ENCODE results near the gene ZMIZ1.

ZMIZ1 gene

GRCh38 chr10:79243181-79244067 is 174.7 kb downstream of the ZMIZ1 start:
- peak; percentile 68 for DNase-seq (ENCODE audit: low read depth, low spot score)
- H3K4me3 ChIP-seq (ENCODE audit: low read length): peak overlapping the region; percentile 73

DNA sequence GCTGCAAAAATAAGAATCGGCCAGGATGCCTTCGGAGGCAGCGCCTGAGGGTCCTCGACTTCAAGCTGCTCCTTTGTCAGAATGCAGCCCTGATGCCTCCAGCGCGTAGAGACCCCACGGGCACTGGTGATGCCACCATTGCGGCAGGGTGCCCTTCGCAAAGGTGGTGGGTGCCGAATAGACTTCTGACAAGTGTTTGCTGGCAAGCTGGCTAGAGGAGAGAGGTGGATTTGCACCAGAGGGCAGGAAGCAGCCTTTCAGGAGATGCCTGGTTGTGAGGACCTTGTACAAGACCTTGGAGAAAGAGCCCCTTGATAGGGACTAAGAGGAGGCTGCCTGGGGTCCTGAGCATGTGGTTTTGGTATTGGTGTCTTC is 175.3 kb downstream of the ZMIZ1 start:
- DNase-seq (ENCODE audit: low read depth, low spot score): peak; percentile 47
- peak overlapping the region; percentile 73 for H3K4me3 ChIP-seq (ENCODE audit: low read length)

DNA sequence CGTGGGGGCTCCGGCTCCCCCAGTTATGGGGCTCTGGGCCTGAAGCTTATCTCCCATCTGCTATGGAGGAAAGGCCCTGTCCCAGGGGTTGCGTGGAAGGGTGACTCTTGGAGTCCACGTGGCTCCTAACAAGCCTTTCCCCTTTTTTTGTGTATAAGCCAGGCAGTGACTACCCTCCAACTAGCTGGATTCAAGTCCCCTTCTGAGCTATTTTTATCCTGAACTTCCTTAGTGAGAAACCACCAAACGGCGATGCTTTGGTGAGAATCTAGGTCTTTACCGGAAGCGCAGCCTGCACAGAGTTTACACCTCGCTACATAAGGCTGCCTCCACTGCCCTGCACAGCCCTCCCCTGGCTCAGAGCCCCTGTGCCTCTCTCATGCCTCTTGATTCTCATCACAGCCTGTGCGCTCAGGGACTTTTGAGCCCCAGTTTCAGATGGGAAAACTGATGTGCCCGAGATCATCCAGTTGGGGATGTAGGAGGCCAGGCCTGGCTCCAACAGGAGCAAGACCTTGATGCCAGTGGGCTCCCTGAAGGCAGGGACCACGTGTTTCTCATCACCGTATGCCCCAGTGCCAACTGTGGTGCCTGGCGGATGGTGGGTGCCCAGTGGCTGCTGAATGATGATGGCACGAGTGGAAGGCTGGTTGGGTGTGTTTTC is 176.2 kb downstream of the ZMIZ1 start:
- DNase-seq (ENCODE audit: low read depth, low spot score): peak; percentile 82
- peak overlapping the region; percentile 73 for H3K4me3 ChIP-seq (ENCODE audit: low read length)

DNA sequence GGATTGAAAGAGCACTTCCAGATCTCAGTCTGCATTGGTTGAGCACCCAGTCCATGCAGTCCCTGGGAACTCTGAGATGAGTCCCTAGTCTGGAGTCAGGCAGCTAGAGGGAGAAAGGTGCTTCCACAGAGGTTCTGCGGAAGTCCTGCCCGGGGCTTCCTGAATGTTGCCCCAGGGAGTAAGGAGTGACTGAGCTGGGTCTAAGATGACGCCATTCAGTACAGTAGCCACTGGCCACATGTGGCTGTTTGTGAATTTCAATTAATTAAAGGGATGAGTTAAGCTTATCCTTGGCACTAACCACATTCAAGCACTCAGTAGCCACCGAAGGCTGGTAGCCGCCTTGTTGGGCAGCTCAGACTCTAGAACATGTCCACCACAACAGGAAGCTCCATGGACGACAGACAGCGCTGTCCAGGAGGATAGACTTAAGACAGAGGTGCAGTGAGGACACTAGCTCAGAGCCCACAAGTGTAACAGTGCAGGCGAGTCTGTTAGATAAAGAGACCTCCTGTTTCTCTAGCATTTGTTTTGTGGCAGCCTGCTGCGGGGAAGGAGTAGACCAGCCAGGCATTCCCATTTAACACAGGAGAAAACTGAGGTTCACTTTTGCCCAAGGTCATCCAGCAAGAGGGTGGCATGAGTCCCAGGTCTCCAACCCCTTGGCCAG is 176.9 kb downstream of the ZMIZ1 start:
- peak overlapping the region; percentile 73 for H3K4me3 ChIP-seq (ENCODE audit: low read length)
- no peak for DNase-seq (ENCODE audit: low read depth, low spot score)

DNA sequence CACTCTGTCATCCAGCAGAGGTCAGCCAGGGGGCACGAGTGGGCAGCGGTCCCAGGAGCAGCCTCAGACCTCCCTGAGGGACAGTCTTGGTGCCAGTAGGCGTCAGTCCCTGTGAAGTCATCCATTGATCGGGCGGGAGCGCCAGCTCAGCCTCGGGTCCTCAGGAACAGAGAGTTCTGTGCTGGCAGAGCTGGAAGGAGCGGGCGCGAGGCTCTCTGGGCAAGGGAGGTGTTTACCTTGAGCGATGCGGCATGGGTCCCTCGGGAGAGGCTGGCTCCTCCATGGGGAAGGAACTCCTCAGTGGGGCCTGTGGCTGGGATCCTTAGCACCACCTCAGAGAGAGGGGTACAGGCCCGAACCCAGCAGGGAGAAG is 177.4 kb downstream of the ZMIZ1 start:
- H3K4me3 ChIP-seq (ENCODE audit: low read length): no peak overlapping the region
- no peak for DNase-seq (ENCODE audit: low read depth, low spot score)

- H3K4me3 ChIP-seq (ENCODE audit: low read length): no peak overlapping the region
- no peak for DNase-seq (ENCODE audit: low read depth, low spot score)
Observed at GRCh38 chr10:79246606-79247275, 178.0 kb downstream of the ZMIZ1 start.

GRCh38 chr10:79247373-79248137 is 178.8 kb downstream of the ZMIZ1 start:
- no peak overlapping the region for H3K4me3 ChIP-seq (ENCODE audit: low read length)

GRCh38 chr10:79248341-79249185 is 179.8 kb downstream of the ZMIZ1 start:
- H3K4me3 ChIP-seq (ENCODE audit: low read length): no peak overlapping the region
- DNase-seq (ENCODE audit: low read depth, low spot score): no peak

More at GRCh38 chr10:79247373-79248137, 178.8 kb downstream of the ZMIZ1 start:
- no peak for DNase-seq (ENCODE audit: low read depth, low spot score)

GRCh38 chr10:79249186-79250121 is 180.7 kb downstream of the ZMIZ1 start:
- H3K4me3 ChIP-seq (ENCODE audit: low read length): no peak overlapping the region
- no peak for DNase-seq (ENCODE audit: low read depth, low spot score)

- H3K4me3 ChIP-seq (ENCODE audit: low read length): no peak overlapping the region
- no peak for DNase-seq (ENCODE audit: low read depth, low spot score)
Observed at GRCh38 chr10:79250259-79250658, 181.5 kb downstream of the ZMIZ1 start.

- H3K4me3 ChIP-seq (ENCODE audit: low read length): no peak overlapping the region
- no peak for DNase-seq (ENCODE audit: low read depth, low spot score)
Observed at GRCh38 chr10:79252450-79252849, 183.7 kb downstream of the ZMIZ1 start.

- no peak for DNase-seq (ENCODE audit: low read depth, low spot score)
Observed at GRCh38 chr10:79252971-79253370, 184.2 kb downstream of the ZMIZ1 start.

DNA sequence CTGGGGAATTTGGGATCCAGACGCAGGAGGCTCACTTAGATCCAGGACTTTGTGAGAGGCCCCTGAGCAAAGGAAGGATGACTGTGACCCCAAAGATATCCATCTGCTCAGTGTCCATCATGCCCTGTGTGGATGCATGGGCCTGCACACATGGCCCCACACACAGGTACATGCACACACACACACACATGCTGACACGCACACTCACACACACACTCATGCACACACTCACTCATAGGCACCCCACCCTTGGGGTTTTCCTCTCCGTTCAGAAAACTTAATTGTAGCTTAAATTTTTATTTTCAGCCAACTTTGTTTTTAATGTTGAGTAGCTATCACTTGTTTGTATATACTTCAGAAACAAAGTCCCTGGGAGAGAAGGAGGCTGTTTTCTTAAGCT is 184.9 kb downstream of the ZMIZ1 start:
- DNase-seq (ENCODE audit: low read depth, low spot score): no peak
- H3K4me3 ChIP-seq (ENCODE audit: low read length): no peak overlapping the region

More at GRCh38 chr10:79252971-79253370, 184.2 kb downstream of the ZMIZ1 start:
- no peak overlapping the region for H3K4me3 ChIP-seq (ENCODE audit: low read length)

DNA sequence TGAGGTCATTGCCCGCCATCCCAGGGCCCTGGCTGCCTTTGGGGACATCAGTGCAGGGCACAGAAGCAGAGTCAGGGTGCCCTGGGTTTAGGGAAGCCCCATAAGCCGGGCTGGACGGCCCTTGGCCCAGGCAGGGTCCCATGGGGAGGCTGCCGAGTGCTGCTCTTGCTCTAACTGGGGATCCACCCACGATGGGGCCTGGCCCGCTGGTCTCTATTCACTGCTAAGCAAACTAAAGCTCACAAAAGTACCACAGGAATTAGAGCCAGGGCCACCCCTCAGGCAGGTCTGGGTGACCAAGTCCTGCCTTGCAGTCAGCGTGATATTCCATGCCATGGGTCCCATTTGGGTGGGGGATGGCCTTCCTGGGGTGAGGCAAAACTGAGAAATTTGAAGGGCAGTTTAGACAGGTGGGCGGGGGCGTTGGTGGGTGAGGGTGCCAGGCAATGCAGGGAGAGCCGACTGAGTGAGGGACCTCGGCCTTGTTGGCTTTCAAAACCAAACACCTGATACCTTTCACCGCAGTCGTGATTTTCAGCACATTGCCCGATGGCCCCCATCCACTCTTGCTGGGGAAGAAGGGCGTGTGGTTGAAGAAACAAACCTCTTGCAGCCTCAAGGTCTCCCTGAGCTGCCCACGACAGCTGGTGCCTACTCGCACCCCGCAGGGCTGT is 185.7 kb downstream of the ZMIZ1 start:
- no peak for DNase-seq (ENCODE audit: low read depth, low spot score)
- H3K4me3 ChIP-seq (ENCODE audit: low read length): no peak overlapping the region

- DNase-seq (ENCODE audit: low read depth, low spot score): no peak
- no peak overlapping the region for H3K4me3 ChIP-seq (ENCODE audit: low read length)
Observed at GRCh38 chr10:79255007-79255507, 186.3 kb downstream of the ZMIZ1 start.

GRCh38 chr10:79256264-79256806 is 187.6 kb downstream of the ZMIZ1 start:
- no peak for DNase-seq (ENCODE audit: low read depth, low spot score)

More at GRCh38 chr10:79256264-79256806, 187.6 kb downstream of the ZMIZ1 start:
- H3K4me3 ChIP-seq (ENCODE audit: low read length): no peak overlapping the region

All from Jurkat, Clone E6-1 (cell line).